Chondrocyte (in vitro differentiated cells): ENCODE results near the gene AMACR. TPM values are rescaled to one million over a fixed set of nuclear protein-coding genes. Genes with fewer than 3 reads are reported as not detected.
"Not testable (repeated sequence)": the region's sequence is repeated elsewhere in the genome, so short reads cannot be mapped to it uniquely, and the experiment has no call there.

Experiments used
- DNase-seq: peaks from one replicate; pipeline ENCODE4 v3.0.0; 2021; ENCODE audit warnings: mixed read lengths, low spot score
- H3K27ac Mint-ChIP-seq: one replicate; pipeline ENCODE4 v1.8.0; 2021; ENCODE audit warnings: mild to moderate bottlenecking, moderate library complexity, mixed read lengths; ENCODE audit not compliant: unreplicated experiment
- H3K27me3 Mint-ChIP-seq: 2 replicates; pipeline ENCODE4 v1.8.0; 2021; ENCODE audit warnings: low read depth, mixed read lengths
- H3K36me3 Mint-ChIP-seq: 2 replicates; pipeline ENCODE4 v1.8.0; 2021; ENCODE audit warnings: low read depth, mixed read lengths
- H3K4me1 Mint-ChIP-seq: 2 replicates; pipeline ENCODE4 v1.8.0; 2021; ENCODE audit warnings: low read depth, mild to moderate bottlenecking, mixed read lengths
- H3K4me3 Mint-ChIP-seq: one replicate; pipeline ENCODE4 v1.8.0; 2021; ENCODE audit warnings: mild to moderate bottlenecking, moderate library complexity, mixed read lengths; ENCODE audit not compliant: unreplicated experiment
- H3K9me3 Mint-ChIP-seq: 2 replicates; pipeline ENCODE4 v1.8.0; 2021; ENCODE audit warnings: low read depth, mixed read lengths
- total RNA-seq: library from RNA; stranded (reverse); gene quantifications from 3 replicates; pipeline ENCODE4 v1.2.1, GENCODE V29; 2021
- TF ChIP-seq, protein P1 (sequence below): fragments of 200-600 bp; sonication (generic); IDR thresholded peaks from 2 replicates; pipeline ENCODE4 v1.5.0; 2021; ENCODE audit warnings: antibody characterized with exemption, mild to moderate bottlenecking, moderate library complexity

Gene AMACR
- total RNA-seq, 1 donor from 2014 or later = 15.3 TPM

DNA sequence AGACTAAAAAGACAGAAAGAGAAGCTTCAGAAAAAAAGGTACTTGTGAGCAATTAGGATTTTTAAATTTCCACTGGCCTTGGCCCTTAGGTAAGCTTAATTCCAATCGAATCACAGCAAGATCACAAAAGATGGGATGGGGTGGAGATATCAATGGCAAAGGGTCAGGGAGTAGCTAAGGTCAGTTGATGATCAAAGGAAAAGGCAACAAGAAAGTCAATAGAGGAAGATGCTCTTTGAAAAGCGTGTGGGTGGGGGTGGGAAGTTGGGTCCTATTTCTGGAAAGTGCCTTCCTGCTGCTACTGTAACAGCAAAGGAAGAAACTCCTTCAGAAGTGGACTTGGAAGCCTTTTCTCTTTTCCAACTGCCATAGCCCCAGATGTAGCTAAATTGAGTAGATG is 27.9 kb upstream of the AMACR start:
- Mint-ChIP-seq H3K9me3 (peaks cover 2% of the 10 kb centered on the region), H3K4me3 (no peak overlapping the region), H3K36me3 (peaks cover 3% of the 10 kb centered on the region), H3K27me3 (no peaks in the 10 kb centered on the region), H3K27ac (no peak overlapping the region), H3K4me1 (peaks cover 35% of the 10 kb centered on the region)
- DNase-seq = no peak
- TF ChIP-seq, protein P1, sequence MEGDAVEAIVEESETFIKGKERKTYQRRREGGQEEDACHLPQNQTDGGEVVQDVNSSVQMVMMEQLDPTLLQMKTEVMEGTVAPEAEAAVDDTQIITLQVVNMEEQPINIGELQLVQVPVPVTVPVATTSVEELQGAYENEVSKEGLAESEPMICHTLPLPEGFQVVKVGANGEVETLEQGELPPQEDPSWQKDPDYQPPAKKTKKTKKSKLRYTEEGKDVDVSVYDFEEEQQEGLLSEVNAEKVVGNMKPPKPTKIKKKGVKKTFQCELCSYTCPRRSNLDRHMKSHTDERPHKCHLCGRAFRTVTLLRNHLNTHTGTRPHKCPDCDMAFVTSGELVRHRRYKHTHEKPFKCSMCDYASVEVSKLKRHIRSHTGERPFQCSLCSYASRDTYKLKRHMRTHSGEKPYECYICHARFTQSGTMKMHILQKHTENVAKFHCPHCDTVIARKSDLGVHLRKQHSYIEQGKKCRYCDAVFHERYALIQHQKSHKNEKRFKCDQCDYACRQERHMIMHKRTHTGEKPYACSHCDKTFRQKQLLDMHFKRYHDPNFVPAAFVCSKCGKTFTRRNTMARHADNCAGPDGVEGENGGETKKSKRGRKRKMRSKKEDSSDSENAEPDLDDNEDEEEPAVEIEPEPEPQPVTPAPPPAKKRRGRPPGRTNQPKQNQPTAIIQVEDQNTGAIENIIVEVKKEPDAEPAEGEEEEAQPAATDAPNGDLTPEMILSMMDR = no peak

DNA sequence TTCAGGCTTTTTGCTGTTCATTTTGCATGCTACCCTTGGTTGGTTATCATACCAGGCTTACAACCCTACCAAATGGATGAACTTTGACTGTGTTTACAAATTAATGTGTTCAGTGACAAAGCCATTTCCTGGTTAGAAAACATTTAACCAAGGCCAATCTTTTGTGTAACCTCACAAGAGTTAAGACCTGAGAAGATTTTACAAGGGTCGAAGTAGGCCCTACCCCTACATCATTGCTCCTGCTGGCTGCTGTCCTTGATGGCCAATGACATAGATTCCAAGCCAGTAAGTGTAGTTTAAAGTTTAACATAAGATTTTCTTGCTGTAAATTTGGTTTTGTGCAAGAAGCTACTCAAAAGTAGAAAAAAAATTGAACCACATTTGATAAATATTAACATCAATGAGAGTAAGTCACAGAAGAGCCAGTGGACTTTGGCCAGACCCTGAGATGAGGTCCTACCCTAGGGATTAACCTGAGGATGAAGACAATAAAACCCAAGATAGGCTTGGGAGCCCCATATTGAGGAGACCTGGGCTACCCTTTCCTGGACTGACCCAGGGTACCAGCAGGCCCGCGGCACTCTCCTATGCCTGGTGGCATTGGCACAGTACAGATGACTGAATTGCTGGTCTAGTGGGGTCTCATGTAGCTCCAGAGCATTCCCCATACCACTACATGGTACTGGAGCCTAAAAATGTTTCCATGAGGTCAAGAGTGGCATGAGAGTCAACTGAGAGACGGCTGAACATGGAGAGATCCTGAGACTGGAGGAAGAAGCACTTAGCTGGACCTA is 26.9 kb upstream of the AMACR start:
- Mint-ChIP-seq H3K36me3 (peaks cover 7% of the 10 kb centered on the region), H3K27me3 (no peaks in the 10 kb centered on the region), H3K27ac (no peak overlapping the region), H3K9me3 (peaks cover 2% of the 10 kb centered on the region), H3K4me1 (peaks cover 27% of the 10 kb centered on the region), H3K4me3 (no peak overlapping the region)
- TF ChIP-seq, protein P1 = no peak
- DNase-seq = no peak

DNA sequence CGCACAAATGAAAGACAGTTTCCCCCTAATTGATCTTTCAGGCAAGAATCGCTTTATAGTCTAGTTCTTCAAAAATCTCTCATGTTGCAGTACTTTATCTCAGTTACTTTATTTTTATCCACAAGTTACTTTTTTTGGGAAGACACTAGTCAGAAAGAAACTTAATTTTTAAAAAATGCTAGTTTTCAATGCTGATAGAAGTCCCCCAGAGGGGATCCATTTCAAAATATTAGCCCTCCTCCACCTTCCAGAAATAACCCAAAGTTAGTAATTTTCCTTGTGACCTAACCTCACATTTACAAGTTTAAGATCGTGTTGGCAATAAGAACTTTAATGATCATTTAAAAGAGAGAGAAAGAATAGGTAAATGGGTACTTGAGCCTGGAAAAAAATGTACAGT is 24.1 kb upstream of the AMACR start:
- Mint-ChIP-seq H3K36me3 (peaks cover 7% of the 10 kb centered on the region), H3K9me3 (peaks cover 2% of the 10 kb centered on the region), H3K27me3 (no peaks in the 10 kb centered on the region), H3K4me3 (no peak overlapping the region), H3K4me1 (peaks cover 2% of the 10 kb centered on the region), H3K27ac (no peak overlapping the region)
- DNase-seq = no peak
- TF ChIP-seq, protein P1 = no peak

DNA sequence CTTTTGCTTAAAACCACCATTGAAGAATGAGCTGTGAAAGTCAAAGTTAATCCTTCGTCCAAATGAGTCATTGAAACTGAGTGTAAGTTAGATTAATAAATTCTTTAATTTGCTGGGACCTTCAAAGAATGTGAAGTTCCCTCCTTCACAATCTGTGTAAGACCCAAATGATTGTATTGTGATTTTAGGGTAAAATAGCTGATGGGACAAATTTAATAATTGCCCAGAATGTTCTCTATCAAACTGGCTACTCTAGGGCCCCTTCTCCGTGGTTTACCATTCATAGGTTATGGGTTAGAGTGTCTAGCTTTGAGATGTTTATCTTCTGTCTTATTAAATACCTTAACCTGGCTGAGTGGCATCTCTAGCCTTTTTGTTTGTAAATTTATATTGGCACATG is 23.3 kb upstream of the AMACR start:
- peaks cover 7% of the 10 kb centered on the region for H3K36me3 Mint-ChIP-seq
- H3K27me3 Mint-ChIP-seq = no peaks in the 10 kb centered on the region
- H3K9me3 Mint-ChIP-seq = peaks cover 2% of the 10 kb centered on the region
- TF ChIP-seq, protein P1 = no peak
- DNase-seq = no peak
- H3K4me1 Mint-ChIP-seq = no peaks in the 10 kb centered on the region
- H3K4me3 Mint-ChIP-seq = no peak overlapping the region
- H3K27ac Mint-ChIP-seq = no peak overlapping the region

DNA sequence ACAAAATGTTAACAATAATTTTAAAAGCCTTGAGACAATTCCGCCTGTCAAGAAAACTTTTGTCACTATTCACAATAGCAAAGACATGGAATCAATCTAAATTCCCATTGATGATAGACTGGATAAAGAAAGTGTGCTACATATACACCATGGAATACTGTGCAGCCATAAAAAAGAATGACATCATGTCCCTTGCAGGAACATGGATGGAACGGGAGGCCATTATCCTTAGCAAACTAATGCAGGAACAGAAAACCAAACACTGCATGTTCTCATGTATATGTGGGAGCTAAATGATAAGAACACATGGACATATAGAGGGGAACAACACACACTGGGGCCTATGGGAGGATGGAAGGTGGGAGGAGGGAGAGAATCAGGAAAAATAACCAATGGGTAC is 22.7 kb upstream of the AMACR start:
- H3K27me3 Mint-ChIP-seq, H3K36me3 Mint-ChIP-seq, H3K4me3 Mint-ChIP-seq, DNase-seq, H3K4me1 Mint-ChIP-seq, H3K9me3 Mint-ChIP-seq, H3K27ac Mint-ChIP-seq: not testable (repeated sequence)

DNA sequence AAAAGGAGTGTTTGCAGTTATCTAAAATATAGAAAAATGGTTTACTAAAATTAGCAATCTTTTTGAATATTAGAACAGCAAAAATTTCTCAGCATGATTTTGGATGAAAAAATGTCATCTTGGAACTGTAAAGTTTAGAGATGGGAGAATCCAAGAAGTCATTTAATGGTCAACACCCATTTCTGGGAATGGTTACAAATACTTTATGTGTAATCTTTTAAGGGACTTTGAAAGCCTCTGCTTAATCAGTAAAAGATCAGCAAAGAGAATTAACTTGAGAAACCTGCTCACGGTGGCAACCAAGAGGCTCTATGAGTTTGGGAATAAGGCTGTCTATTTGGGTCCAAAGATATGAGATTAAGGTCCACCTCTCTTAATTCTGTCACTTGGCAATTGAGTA is 22.2 kb upstream of the AMACR start:
- TF ChIP-seq, protein P1 = no peak
- H3K4me1 Mint-ChIP-seq = no peaks in the 10 kb centered on the region
- peaks cover 2% of the 10 kb centered on the region for H3K9me3 Mint-ChIP-seq
- peaks cover 7% of the 10 kb centered on the region for H3K36me3 Mint-ChIP-seq
- no peak overlapping the region for H3K27ac Mint-ChIP-seq
- no peak overlapping the region for H3K4me3 Mint-ChIP-seq
- H3K27me3 Mint-ChIP-seq = no peaks in the 10 kb centered on the region
- no peak for DNase-seq
